ENCODE data around the gene SLC5A9. TPM values are rescaled to one million over a fixed set of nuclear protein-coding genes. Genes with fewer than 3 reads are reported as not detected.
"Not testable (repeated sequence)": the region's sequence is repeated elsewhere in the genome, so short reads cannot be mapped to it uniquely, and the experiment has no call there.

Gene SLC5A9
- total RNA-seq, 1 donor from 2014 or later = not detected

- no peak overlapping the region for H3K4me3 ChIP-seq (ENCODE audit: low read depth, low read length)
- no peak for DNase-seq (ENCODE audit: low read depth)
- no peak for TF ChIP-seq CTCF (IDR thresholded peaks at IDR 0.05; ENCODE audit: insufficient read depth, low read length, poor library complexity, severe bottlenecking)
- no peaks in the 10 kb centered on the region for H3K27me3 ChIP-seq (ENCODE audit: control insufficient read depth, insufficient read depth, low read length)
- no peaks in the 10 kb centered on the region for H3K36me3 ChIP-seq (ENCODE audit: control insufficient read depth, insufficient read depth, low read length)
Observed at GRCh38 chr1:48254254-48254653, 31.7 kb downstream of the SLC5A9 start.

- no peak for TF ChIP-seq CTCF (IDR thresholded peaks at IDR 0.05; ENCODE audit: insufficient read depth, low read length, poor library complexity, severe bottlenecking)
- H3K4me3 ChIP-seq (ENCODE audit: low read depth, low read length) = no peak overlapping the region
- no peaks in the 10 kb centered on the region for H3K36me3 ChIP-seq (ENCODE audit: control insufficient read depth, insufficient read depth, low read length)
- no peak for DNase-seq (ENCODE audit: low read depth)
- H3K27me3 ChIP-seq (ENCODE audit: control insufficient read depth, insufficient read depth, low read length) = no peaks in the 10 kb centered on the region
Observed at GRCh38 chr1:48258106-48258505, 35.6 kb downstream of the SLC5A9 start.

GRCh38 chr1:48261881-48262400 is 39.4 kb downstream of the SLC5A9 start:
- no peak overlapping the region for H3K4me3 ChIP-seq (ENCODE audit: low read depth, low read length)
- H3K27me3 ChIP-seq (ENCODE audit: control insufficient read depth, insufficient read depth, low read length) = no peaks in the 10 kb centered on the region
- no peaks in the 10 kb centered on the region for H3K36me3 ChIP-seq (ENCODE audit: control insufficient read depth, insufficient read depth, low read length)
- DNase-seq (ENCODE audit: low read depth) = no peak
- no peak for TF ChIP-seq CTCF (IDR thresholded peaks at IDR 0.05; ENCODE audit: insufficient read depth, low read length, poor library complexity, severe bottlenecking)

- no peak overlapping the region for H3K4me3 ChIP-seq (ENCODE audit: low read depth, low read length)
- no peaks in the 10 kb centered on the region for H3K27me3 ChIP-seq (ENCODE audit: control insufficient read depth, insufficient read depth, low read length)
- no peak for TF ChIP-seq CTCF (IDR thresholded peaks at IDR 0.05; ENCODE audit: insufficient read depth, low read length, poor library complexity, severe bottlenecking)
- no peaks in the 10 kb centered on the region for H3K36me3 ChIP-seq (ENCODE audit: control insufficient read depth, insufficient read depth, low read length)
- no peak for DNase-seq (ENCODE audit: low read depth)
Observed at GRCh38 chr1:48263041-48263440, 40.5 kb downstream of the SLC5A9 start.

- no peak for TF ChIP-seq CTCF (IDR thresholded peaks at IDR 0.05; ENCODE audit: insufficient read depth, low read length, poor library complexity, severe bottlenecking)
- no peaks in the 10 kb centered on the region for H3K27me3 ChIP-seq (ENCODE audit: control insufficient read depth, insufficient read depth, low read length)
- no peaks in the 10 kb centered on the region for H3K36me3 ChIP-seq (ENCODE audit: control insufficient read depth, insufficient read depth, low read length)
- no peak overlapping the region for H3K4me3 ChIP-seq (ENCODE audit: low read depth, low read length)
- no peak for DNase-seq (ENCODE audit: low read depth)
Observed at GRCh38 chr1:48266576-48266975, 44.1 kb downstream of the SLC5A9 start.

GRCh38 chr1:48277437-48277836 is 54.9 kb downstream of the SLC5A9 start:
- H3K36me3 ChIP-seq (ENCODE audit: control insufficient read depth, insufficient read depth, low read length); DNase-seq (ENCODE audit: low read depth); H3K27me3 ChIP-seq (ENCODE audit: control insufficient read depth, insufficient read depth, low read length); H3K4me3 ChIP-seq (ENCODE audit: low read depth, low read length): not testable (repeated sequence)

- DNase-seq (ENCODE audit: low read depth); H3K36me3 ChIP-seq (ENCODE audit: control insufficient read depth, insufficient read depth, low read length); H3K4me3 ChIP-seq (ENCODE audit: low read depth, low read length); H3K27me3 ChIP-seq (ENCODE audit: control insufficient read depth, insufficient read depth, low read length): not testable (repeated sequence)
Observed at GRCh38 chr1:48282329-48282728, 59.8 kb downstream of the SLC5A9 start.

GRCh38 chr1:48284696-48285420 is 62.3 kb downstream of the SLC5A9 start:
- not testable (repeated sequence) for H3K36me3 ChIP-seq (ENCODE audit: control insufficient read depth, insufficient read depth, low read length); H3K27me3 ChIP-seq (ENCODE audit: control insufficient read depth, insufficient read depth, low read length); DNase-seq (ENCODE audit: low read depth); H3K4me3 ChIP-seq (ENCODE audit: low read depth, low read length)

All from kidney epithelial cell (primary cell).